SK-MEL-5 (cell line): ENCODE data around the gene ESRRG. TPM values are rescaled to one million over a fixed set of nuclear protein-coding genes. Genes with fewer than 3 reads are reported as not detected.
A peak's percentile ranks its signal among the peaks of the same experiment; 100 is the strongest.
"Not testable (repeated sequence)": the region's sequence is repeated elsewhere in the genome, so short reads cannot be mapped to it uniquely, and the experiment has no call there.

Experiments
- DNase-seq: peaks from one replicate; pipeline ENCODE4 v3.0.0-alpha.2; 2016; ENCODE audit warnings: low read depth, low spot score
- in situ Hi-C: cut with HindIII; loops from 2 replicates; pipeline ENCODE4 v1.10.0; 2016; ENCODE audit warnings: low sequenced_read_pairs, high pct_unique_total_duplicates, low pct_unique_long_range_greater_than_20kb
- total RNA-seq: library from RNA; depleted of rRNA; stranded (reverse); fragments of >200 nt; shearing (Covaris generic); gene quantifications from 2 replicates; pipeline ENCODE4 v1.2.3, GENCODE V29; 2014

ESRRG gene
- total RNA-seq, 1 experiment from 2014 or later: 1.0 TPM

- in situ Hi-C loops: no loop called here
- DNase-seq: no peak
Observed at GRCh38 chr1:216711712-216712111, 11.5 kb downstream of the ESRRG start.

GRCh38 chr1:216710598-216711333, 12.5 kb downstream of the ESRRG start:
- DNase-seq: no peak
- in situ Hi-C loops: no loop called here

- in situ Hi-C loops: no loop called here
- no peak for DNase-seq
Observed at GRCh38 chr1:216710055-216710454, 13.2 kb downstream of the ESRRG start.

GRCh38 chr1:216705676-216706075, 17.6 kb downstream of the ESRRG start:
- DNase-seq: no peak
- in situ Hi-C loops: no loop called here

- in situ Hi-C loops, DNase-seq: not testable (repeated sequence)
Observed at GRCh38 chr1:216704065-216704464, 19.2 kb downstream of the ESRRG start.

- DNase-seq: no peak
- in situ Hi-C loops: no loop called here
Observed at GRCh38 chr1:216702170-216702569, 21.1 kb downstream of the ESRRG start.

GRCh38 chr1:216700779-216701178, 22.4 kb downstream of the ESRRG start:
- no peak for DNase-seq

GRCh38 chr1:216691710-216692109, 31.5 kb downstream of the ESRRG start:
- in situ Hi-C loops: no loop called here

More at GRCh38 chr1:216700779-216701178, 22.4 kb downstream of the ESRRG start:
- in situ Hi-C loops: no loop called here

GRCh38 chr1:216690603-216691002, 32.6 kb downstream of the ESRRG start:
- no peak for DNase-seq
- in situ Hi-C loops: no loop called here

More at GRCh38 chr1:216691710-216692109, 31.5 kb downstream of the ESRRG start:
- no peak for DNase-seq

- in situ Hi-C loops: no loop called here
- no peak for DNase-seq
Observed at GRCh38 chr1:216688127-216688657, 35.0 kb downstream of the ESRRG start.

- DNase-seq: no peak
- in situ Hi-C loops: no loop called here
Observed at GRCh38 chr1:216686860-216687766, 36.1 kb downstream of the ESRRG start.

GRCh38 chr1:216682752-216683151, 40.5 kb downstream of the ESRRG start:
- in situ Hi-C loops: no loop called here
- no peak for DNase-seq

GRCh38 chr1:216679108-216679507, 44.1 kb downstream of the ESRRG start:
- DNase-seq: no peak
- in situ Hi-C loops: no loop called here

- DNase-seq: peak; percentile 51
- in situ Hi-C loops: no loop called here
Observed at GRCh38 chr1:216670118-216670883, 52.9 kb downstream of the ESRRG start.

GRCh38 chr1:216666441-216666840, 56.8 kb downstream of the ESRRG start:
- no peak for DNase-seq
- in situ Hi-C loops: no loop called here

- in situ Hi-C loops: no loop called here
- DNase-seq: no peak
Observed at GRCh38 chr1:216665856-216666255, 57.4 kb downstream of the ESRRG start.

GRCh38 chr1:216665406-216665805, 57.8 kb downstream of the ESRRG start:
- DNase-seq: no peak
- in situ Hi-C loops: no loop called here

GRCh38 chr1:216662681-216663080, 60.5 kb downstream of the ESRRG start:
- no peak for DNase-seq
- in situ Hi-C loops: no loop called here
